Measurements from ENCODE around the gene C19orf85. TPM values are rescaled to one million over a fixed set of nuclear protein-coding genes. Genes with fewer than 3 reads are reported as not detected.

Gene C19orf85
- total RNA-seq, 4 donors from 2014 or later, result not detected

GRCh38 chr19:55485439-55486011 lies 21.0 kb upstream of the C19orf85 start:
- no peak for TF ChIP-seq CTCF (IDR thresholded peaks at IDR 0.05)
- TF ChIP-seq POLR2A (IDR thresholded peaks at IDR 0.05), result no peak
- TF ChIP-seq EP300 (IDR thresholded peaks at IDR 0.05), result no peak
- H3K27me3 ChIP-seq, result no peaks in the 10 kb centered on the region
- peak overlapping the region; percentile 44 to 78 (median 61) for H3K4me3 ChIP-seq
- peaks cover 0 to 31% (median 0%) of the 10 kb centered on the region in 3 donors for H3K36me3 ChIP-seq
- H3K9me3 ChIP-seq, result no peaks in the 10 kb centered on the region
- 30 to 44% methylated on average over 11 to 15 of the region's 18 CpGs for WGBS, 2 donors
- no peak for DNase-seq (ENCODE audit: low spot score in 2 of 2)
- peaks cover 0 to 67% (median 39%) of the 10 kb centered on the region in 4 donors for H3K4me1 ChIP-seq
- H3K27ac ChIP-seq, result peak overlapping the region; percentile 84 to 97 (median 90)

GRCh38 chr19:55484593-55485438 lies 20.3 kb upstream of the C19orf85 start, which contains the start of gene NAT14:
TSS of gene NAT14 (plus strand) at chr19:55485188. CDS start at chr19:55485709, 521 bp downstream.
- WGBS, 2 donors, result 0% methylated on average over 48 to 62 of the region's 78 CpGs
- peak within 1 kb of the TSS; percentile 44 to 78 (median 61) for H3K4me3 ChIP-seq
- peaks cover 0 to 60% (median 39%) of the 10 kb centered on the region in 4 donors for H3K4me1 ChIP-seq
- no peaks in the 10 kb centered on the region for H3K27me3 ChIP-seq
- DNase-seq (ENCODE audit: low spot score in 2 of 2), result no peak
- H3K27ac ChIP-seq, result peak within 1 kb of the TSS; percentile 84 to 97 (median 90)
- no peaks in the 10 kb centered on the region for H3K9me3 ChIP-seq
- TF ChIP-seq EP300 (IDR thresholded peaks at IDR 0.05) (peak in 1 of 2 donors; percentile 32), CTCF (IDR thresholded peaks at IDR 0.05) (no peak), POLR2A (IDR thresholded peaks at IDR 0.05) (no peak)
- peaks cover 0 to 31% (median 0%) of the 10 kb centered on the region in 3 donors for H3K36me3 ChIP-seq

- TF ChIP-seq EP300 (IDR thresholded peaks at IDR 0.05), result no peak
- Histone ChIP-seq H3K4me3 (peak overlapping the region in 3 of 4 donors; percentile 44 to 78 (median 61)), H3K27ac (peak overlapping the region in 3 of 4 donors; percentile 87 to 97 (median 93)), H3K9me3 (no peaks in the 10 kb centered on the region), H3K36me3 (peaks cover 0 to 31% (median 0%) of the 10 kb centered on the region in 3 donors), H3K4me1 (peaks cover 0 to 52% (median 39%) of the 10 kb centered on the region in 4 donors), H3K27me3 (no peaks in the 10 kb centered on the region)
- WGBS, 2 donors, result 71 to 77% methylated on average over 41 to 44 of the region's 46 CpGs
- DNase-seq (ENCODE audit: low spot score in 2 of 2), result no peak
These were observed 19.4 kb upstream of the C19orf85 start for GRCh38 chr19:55483706-55484592.

GRCh38 chr19:55482967-55483705 lies 18.6 kb upstream of the C19orf85 start:
- peaks cover 0 to 51% (median 37%) of the 10 kb centered on the region in 4 donors for H3K4me1 ChIP-seq
- WGBS, 2 donors, result 88 to 92% methylated on average over 38 to 47 of the region's 47 CpGs
- H3K4me3 ChIP-seq, result no peak overlapping the region
- TF ChIP-seq CTCF (IDR thresholded peaks at IDR 0.05) (no peak), POLR2A (IDR thresholded peaks at IDR 0.05) (no peak), EP300 (IDR thresholded peaks at IDR 0.05) (no peak)
- peaks cover 0 to 31% (median 0%) of the 10 kb centered on the region in 3 donors for H3K36me3 ChIP-seq
- H3K27me3 ChIP-seq, result no peaks in the 10 kb centered on the region
- no peaks in the 10 kb centered on the region for H3K9me3 ChIP-seq
- no peak overlapping the region for H3K27ac ChIP-seq
- no peak for DNase-seq (ENCODE audit: low spot score in 2 of 2)

All from tibial nerve (tissue), 4 donors.